NT2/D1 (cell line): ENCODE results near the gene PRSS2.

Experiments used
- YY1 ChIP-seq: IDR thresholded peaks from 2 replicates; pipeline ENCODE4 v1.6.1; 2011; ENCODE audit not compliant: insufficient read length, insufficient read depth
- ZNF274 ChIP-seq: IDR thresholded peaks from 2 replicates; pipeline ENCODE4 v1.6.1; 2011; ENCODE audit warnings: mild to moderate bottlenecking, low read depth, low read length

GRCh38 chr7:142792593-142792992, 21.8 kb downstream of the PRSS2 start:
- no peak for TF ChIP-seq YY1
- TF ChIP-seq ZNF274, result no peak
